K562 (cell line): Measurements from ENCODE around the gene USP10. TPM values are rescaled to one million over a fixed set of nuclear protein-coding genes. Genes with fewer than 3 reads are reported as not detected.
A peak's percentile ranks its signal among the peaks of the same experiment; 100 is the strongest.

Source experiments
- BHLHE40 ChIP-seq: IDR thresholded peaks from 2 replicates; pipeline ENCODE4 v1.6.1; 2011; ENCODE audit warnings: low read length, improper control_type of control experiment
- DIDO1 ChIP-seq: fragments of 450-650 bp; IDR thresholded peaks from 2 replicates; pipeline ENCODE4 v1.6.1; 2016; ENCODE audit warnings: low read depth, missing biosample characterization, missing genetic modification characterization
- ETV6 ChIP-seq, 3 experiments: fragments of 150-350 bp in 1 of 3; sonication (generic) in 1 of 3; formaldehyde crosslinking in 1 of 3; IDR thresholded peaks; 2 replicates each; pipeline versions ENCODE4 v1.6.1 to v1.8.0; 2014 to 2022; ENCODE audit warnings: borderline replicate concordance in 2 of 3, low read depth in 2 of 3, antibody characterized with exemption in 1 of 3, low read length in 1 of 3, mild to moderate bottlenecking in 1 of 3, missing genetic modification reagents in 1 of 3
- GABPB1 ChIP-seq: sonication (generic); formaldehyde crosslinking; IDR thresholded peaks from 2 replicates; pipeline ENCODE4 v1.8.0; 2022; ENCODE audit warnings: mild to moderate bottlenecking, missing genetic modification reagents
- GTF2B ChIP-seq: IDR thresholded peaks from 2 replicates; pipeline ENCODE4 v1.6.1; 2011; ENCODE audit not compliant: insufficient read length; ENCODE audit errors: extremely low read depth
- NCOA2 ChIP-seq, 2 experiments: fragments of 450-650 bp; IDR thresholded peaks; 2 replicates each; pipeline ENCODE4 v1.6.1; 2018; ENCODE audit warnings: mild to moderate bottlenecking in 2 of 2, moderate library complexity in 1 of 2; ENCODE audit not compliant: partially characterized antibody in 2 of 2
- NR2C2 ChIP-seq, 2 experiments: fragments of 200-800 bp in 1 of 2; sonication (Bioruptor generic) in 1 of 2; sonication (generic) in 1 of 2; formaldehyde crosslinking in 1 of 2; IDR thresholded peaks; 2 replicates each; pipeline versions ENCODE4 v1.6.1 to v1.8.0; 2016 to 2022; ENCODE audit warnings: mild to moderate bottlenecking in 1 of 2, missing compliant biosample characterization in 1 of 2, missing genetic modification characterization in 1 of 2, missing genetic modification reagents in 1 of 2
- NR3C1 ChIP-seq: sonication (generic); formaldehyde crosslinking; IDR thresholded peaks from 2 replicates; pipeline ENCODE4 v1.8.1; 2022; ENCODE audit warnings: missing genetic modification reagents
- RB1 ChIP-seq: fragments of 450-650 bp; IDR thresholded peaks from 2 replicates; pipeline ENCODE4 v1.6.1; 2017; ENCODE audit warnings: low read depth, mild to moderate bottlenecking
- RBM15 ChIP-seq: fragments of 200-400 bp; formaldehyde crosslinking; IDR thresholded peaks from 2 replicates; pipeline ENCODE4 v1.6.1; 2018; ENCODE audit warnings: mild to moderate bottlenecking, low read length, moderate library complexity; ENCODE audit not compliant: insufficient read depth
- RERE ChIP-seq: sonication (generic); formaldehyde crosslinking; IDR thresholded peaks from 2 replicates; pipeline ENCODE4 v1.8.0; 2023; ENCODE audit warnings: missing genetic modification reagents, mild to moderate bottlenecking, borderline replicate concordance
- SPI1 ChIP-seq: IDR thresholded peaks from 2 replicates; pipeline ENCODE4 v1.6.1; 2011; ENCODE audit warnings: low read depth, low read length, control low read depth, borderline replicate concordance
- XRCC5 ChIP-seq: fragments of 200-400 bp; formaldehyde crosslinking; IDR thresholded peaks from 2 replicates; pipeline ENCODE4 v1.6.1; 2017; ENCODE audit warnings: low read depth, mild to moderate bottlenecking, low read length
- polyA plus RNA-seq, 8 experiments: library from polyadenylated mRNA; depleted of rRNA in 4 of 8; stranded (reverse) in 5 of 8; unstranded in 3 of 8; fragments of >200 nt; fragmentation: Nextera tagmentation in 2 of 8; fragmentation: Illumina TruSeq in 1 of 8; extraction: Ambion mirVana in 2 of 8; extraction: Trizol in 1 of 8; gene quantifications; 2 replicates each; pipeline versions ENCODE4 v1.2.1 to v1.2.3, GENCODE V29; 2011 to 2014; ENCODE audit warnings: inconsistent platforms in 1 of 8, missing spikeins in 1 of 8
- total RNA-seq, 7 experiments: library from RNA; depleted of rRNA in 6 of 7; stranded (reverse); fragments of >200 nt in 6 of 7; fragmentation: Illumina TruSeq in 2 of 7; extraction: Trizol in 2 of 7; gene quantifications; 2 replicates each; pipeline versions ENCODE4 v1.2.1 to v1.2.3, GENCODE V29; 2011 to 2021; ENCODE audit warnings: low replicate concordance in 1 of 7
- TF ChIP-seq, protein P1 (sequence below): IDR thresholded peaks from 2 replicates; pipeline ENCODE4 v1.6.1; 2011; ENCODE audit warnings: borderline replicate concordance, low read depth, mild to moderate bottlenecking, moderate library complexity, low read length; ENCODE audit not compliant: insufficient read depth, poor library complexity, severe bottlenecking

USP10 gene
- total and polyA plus RNA-seq, 9 of the 15 experiments (the other 6 are each of a cell fraction or from before 2014, with no cell fraction given), result 61.7 to 197 (median 116) TPM

- TF ChIP-seq NR3C1 (CRISPR knock-in tag) (no peak), RBM15 (no peak), ETV6 (IDR thresholded peaks at IDR 0.05; ENCODE audit: borderline replicate concordance in 1 of 2, low read depth in 2 of 2, low read length in 1 of 2) (no peak), ETV6 (CRISPR knock-in tag; IDR thresholded peaks at IDR 0.05; ENCODE audit: borderline replicate concordance) (no peak), XRCC5 (peak; percentile 79), RERE (no peak), RB1 (peak; percentile 70), DIDO1 (tag) (no peak), SPI1 (no peak), GTF2B (no peak), NCOA2 (IDR thresholded peaks at IDR 0.05; ENCODE audit: partially characterized antibody in 2 of 2) (no peak), NR2C2 (CRISPR knock-in tag; IDR thresholded peaks at IDR 0.05) (0 out of 2 replicates have a peak, but pooled peaks have one; percentile 16), NR2C2 (tag; IDR thresholded peaks at IDR 0.05) (no peak), GABPB1 (CRISPR knock-in tag) (no peak), BHLHE40 (peak; percentile 46; the same call in 1 of the 2 replicates)
- TF ChIP-seq, protein P1, sequence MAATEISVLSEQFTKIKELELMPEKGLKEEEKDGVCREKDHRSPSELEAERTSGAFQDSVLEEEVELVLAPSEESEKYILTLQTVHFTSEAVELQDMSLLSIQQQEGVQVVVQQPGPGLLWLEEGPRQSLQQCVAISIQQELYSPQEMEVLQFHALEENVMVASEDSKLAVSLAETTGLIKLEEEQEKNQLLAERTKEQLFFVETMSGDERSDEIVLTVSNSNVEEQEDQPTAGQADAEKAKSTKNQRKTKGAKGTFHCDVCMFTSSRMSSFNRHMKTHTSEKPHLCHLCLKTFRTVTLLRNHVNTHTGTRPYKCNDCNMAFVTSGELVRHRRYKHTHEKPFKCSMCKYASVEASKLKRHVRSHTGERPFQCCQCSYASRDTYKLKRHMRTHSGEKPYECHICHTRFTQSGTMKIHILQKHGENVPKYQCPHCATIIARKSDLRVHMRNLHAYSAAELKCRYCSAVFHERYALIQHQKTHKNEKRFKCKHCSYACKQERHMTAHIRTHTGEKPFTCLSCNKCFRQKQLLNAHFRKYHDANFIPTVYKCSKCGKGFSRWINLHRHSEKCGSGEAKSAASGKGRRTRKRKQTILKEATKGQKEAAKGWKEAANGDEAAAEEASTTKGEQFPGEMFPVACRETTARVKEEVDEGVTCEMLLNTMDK, result peak; percentile 62
These were observed 27.3 kb upstream of the USP10 start (continued) for GRCh38 chr16:84672276-84673202.
